KMS-11 (cell line): ENCODE measurements around the gene TOMM20.

Experiments used
- H2AFZ ChIP-seq: fragments of 200-600 bp; sonication (generic); 2 replicates; pipeline ENCODE4 v1.6.1; 2016; ENCODE audit warnings: antibody characterized with exemption, mixed run types, low read depth
- H3K27ac ChIP-seq: fragments of 200-600 bp; sonication (generic); 2 replicates; pipeline ENCODE4 v1.6.1; 2016; ENCODE audit warnings: mild to moderate bottlenecking, mixed run types
- H3K27me3 ChIP-seq: fragments of 200-600 bp; sonication (generic); 2 replicates; pipeline ENCODE4 v1.6.1; 2017; ENCODE audit warnings: mild to moderate bottlenecking, low read depth, mixed run types, moderate library complexity; ENCODE audit not compliant: insufficient read depth
- H3K36me3 ChIP-seq: fragments of 200-600 bp; sonication (generic); 2 replicates; pipeline ENCODE4 v1.6.1; 2017; ENCODE audit warnings: mild to moderate bottlenecking, mixed run types; ENCODE audit not compliant: insufficient read depth
- H3K4me1 ChIP-seq: fragments of 200-600 bp; sonication (generic); 2 replicates; pipeline ENCODE4 v1.6.1; 2016; ENCODE audit warnings: mild to moderate bottlenecking, low read depth, mixed run types; ENCODE audit not compliant: poor library complexity, severe bottlenecking
- H3K4me2 ChIP-seq: fragments of 200-600 bp; sonication (generic); 2 replicates; pipeline ENCODE4 v1.7.0; 2016; ENCODE audit warnings: mild to moderate bottlenecking, mixed run types
- H3K4me3 ChIP-seq: fragments of 200-600 bp; sonication (generic); IDR thresholded peaks from 2 replicates; pipeline ENCODE4 v1.6.1; 2017; ENCODE audit warnings: low read depth, low read length, mixed read lengths; ENCODE audit not compliant: insufficient read depth
- H3K79me2 ChIP-seq: fragments of 200-600 bp; sonication (generic); 2 replicates; pipeline ENCODE4 v1.6.1; 2016; ENCODE audit warnings: low read depth, mixed run types; ENCODE audit not compliant: insufficient read depth
- H3K9ac ChIP-seq: fragments of 200-600 bp; sonication (generic); 2 replicates; pipeline ENCODE4 v1.6.1; 2016; ENCODE audit warnings: mild to moderate bottlenecking, mixed run types
- H4K20me1 ChIP-seq: fragments of 200-600 bp; sonication (generic); 2 replicates; pipeline ENCODE4 v1.6.1; 2016; ENCODE audit warnings: mild to moderate bottlenecking, mixed run types; ENCODE audit not compliant: insufficient read depth
- CTCF ChIP-seq: fragments of 200-600 bp; sonication (generic); conservative IDR thresholded peaks from 2 replicates; pipeline ENCODE4 v1.6.1; 2017; ENCODE audit warnings: low read depth, mild to moderate bottlenecking, antibody characterized with exemption, low read length, moderate library complexity, mixed read lengths

TOMM20 gene

GRCh38 chr1:235076504-235077162, 52.0 kb downstream of the TOMM20 start:
- Histone ChIP-seq H4K20me1 (no peaks in the 10 kb centered on the region), H3K27ac (no peak overlapping the region), H3K36me3 (no peaks in the 10 kb centered on the region), H2AFZ (no peak overlapping the region), H3K4me1 (peaks cover 47% of the 10 kb centered on the region), H3K4me2 (no peak overlapping the region), H3K4me3 (no peak overlapping the region), H3K9ac (no peak overlapping the region), H3K79me2 (no peaks in the 10 kb centered on the region), H3K27me3 (no peaks in the 10 kb centered on the region)
- TF ChIP-seq CTCF = no peak

GRCh38 chr1:235075777-235076308, 52.8 kb downstream of the TOMM20 start:
- Histone ChIP-seq H3K36me3 (no peaks in the 10 kb centered on the region), H3K27me3 (no peaks in the 10 kb centered on the region), H2AFZ (peak overlapping the region; percentile 88; the same call in 1 of the 2 replicates), H3K4me3 (no peak overlapping the region), H3K79me2 (no peaks in the 10 kb centered on the region), H3K9ac (no peak overlapping the region), H3K27ac (no peak overlapping the region), H4K20me1 (no peaks in the 10 kb centered on the region), H3K4me1 (peaks cover 47% of the 10 kb centered on the region), H3K4me2 (peak overlapping the region; percentile 91; the same call in 1 of the 2 replicates)
- TF ChIP-seq CTCF = no peak

GRCh38 chr1:235075048-235075776, 53.4 kb downstream of the TOMM20 start:
- peak overlapping the region; percentile 55 for H3K9ac ChIP-seq
- no peaks in the 10 kb centered on the region for H3K36me3 ChIP-seq
- TF ChIP-seq CTCF = no peak
- no peaks in the 10 kb centered on the region for H4K20me1 ChIP-seq
- no peaks in the 10 kb centered on the region for H3K27me3 ChIP-seq
- H3K27ac ChIP-seq = peak overlapping the region; percentile 72
- peaks cover 43% of the 10 kb centered on the region for H3K4me1 ChIP-seq
- no peaks in the 10 kb centered on the region for H3K79me2 ChIP-seq
- peak overlapping the region; percentile 91 for H3K4me2 ChIP-seq
- H2AFZ ChIP-seq = peak overlapping the region; percentile 88
- H3K4me3 ChIP-seq = no peak overlapping the region

- H3K79me2 ChIP-seq = no peaks in the 10 kb centered on the region
- H2AFZ ChIP-seq = peak overlapping the region; percentile 88
- no peaks in the 10 kb centered on the region for H3K36me3 ChIP-seq
- no peak for TF ChIP-seq CTCF
- peaks cover 37% of the 10 kb centered on the region for H3K4me1 ChIP-seq
- H3K4me2 ChIP-seq = peak overlapping the region; percentile 91
- H3K27ac ChIP-seq = peak overlapping the region; percentile 72
- no peak overlapping the region for H3K4me3 ChIP-seq
- peak overlapping the region; percentile 55 for H3K9ac ChIP-seq
- H4K20me1 ChIP-seq = no peaks in the 10 kb centered on the region
- H3K27me3 ChIP-seq = no peaks in the 10 kb centered on the region
These were observed 54.1 kb downstream of the TOMM20 start for GRCh38 chr1:235074523-235075047.
